HG03025 (cell line): Measurements from ENCODE around the gene DKC1.

Experiments used
- ATAC-seq: cut with Tn5 transposase; IDR thresholded peaks from one replicate; pipeline ENCODE4 v1.9.1; 2021; ENCODE audit warnings: mild to moderate bottlenecking, moderate library complexity; ENCODE audit not compliant: unreplicated experiment, low FRiP score

DKC1 gene

GRCh38 chrX:154735695-154736393 lies 26.8 kb upstream of the DKC1 start:
- no peak for ATAC-seq

- no peak for ATAC-seq
Observed at GRCh38 chrX:154737136-154737535, 25.5 kb upstream of the DKC1 start.

- no peak for ATAC-seq
Observed at GRCh38 chrX:154738011-154738738, 24.5 kb upstream of the DKC1 start.

GRCh38 chrX:154739952-154740465 lies 22.7 kb upstream of the DKC1 start:
- no peak for ATAC-seq

- ATAC-seq, result no peak
Observed at GRCh38 chrX:154742613-154743012, 20.1 kb upstream of the DKC1 start.

- no peak for ATAC-seq
Observed at GRCh38 chrX:154748712-154749339, 13.8 kb upstream of the DKC1 start.

- no peak for ATAC-seq
Observed at GRCh38 chrX:154749856-154750255, 12.8 kb upstream of the DKC1 start.

GRCh38 chrX:154750301-154751202 lies 12.1 kb upstream of the DKC1 start, which contains the start of gene GAB3:
GAB3 (minus strand) TSS chrX:154751077; CDS start chrX:154751025, 52 bp downstream.
- ATAC-seq, result no peak

GRCh38 chrX:154751203-154751668 lies 11.4 kb upstream of the DKC1 start:
- ATAC-seq, result no peak

- ATAC-seq, result no peak
Observed at GRCh38 chrX:154751669-154752271, 10.9 kb upstream of the DKC1 start.

- no peak for ATAC-seq
Observed at GRCh38 chrX:154758696-154759095, 4.0 kb upstream of the DKC1 start.

GRCh38 chrX:154761977-154762536 lies 607 bp upstream of the DKC1 start:
- no peak for ATAC-seq

- ATAC-seq, result no peak
Observed at GRCh38 chrX:154774622-154775021, 12.0 kb downstream of the DKC1 start.

GRCh38 chrX:154775419-154776349 lies 13.0 kb downstream of the DKC1 start:
- no peak for ATAC-seq

GRCh38 chrX:154776753-154777152 lies 14.1 kb downstream of the DKC1 start:
- no peak for ATAC-seq

- no peak for ATAC-seq
Observed at GRCh38 chrX:154779261-154779660, 16.6 kb downstream of the DKC1 start.

- no peak for ATAC-seq
Observed at GRCh38 chrX:154780968-154781367, 18.3 kb downstream of the DKC1 start.
